GM12878 (cell line): ENCODE measurements around the gene RINL. TPM values are rescaled to one million over a fixed set of nuclear protein-coding genes. Genes with fewer than 3 reads are reported as not detected.

ENCODE experiments used
- ATAC-seq: fragments of 200-7000 bp; cut with Tn5 transposase; 3 replicates; pipeline ENCODE4 v1.9.1; 2020; ENCODE audit warnings: mild to moderate bottlenecking, moderate library complexity
- BruUV-seq: library from RNA; stranded (reverse); fragments of 400-500 nt; replicated peaks from 2 replicates; lab custom pipeline; 2021; lab: Mats Ljungman, UMichigan
- CTCF ChIA-PET: fragments of 300-600 bp; sonication (Branson Sonifier 250); formaldehyde crosslinking; extraction: SDS; loops from one replicate; lab custom pipeline; 2021; ENCODE audit warnings: inconsistent platforms; lab: Yijun Ruan, JAX
- POLR2A ChIA-PET: fragments of 350-600 bp; formaldehyde crosslinking; extraction: SDS; loops from one replicate; lab custom pipeline; 2021; ENCODE audit warnings: inconsistent platforms; lab: Charles Lee
- RAD21 ChIA-PET: fragments of 300-600 bp; sonication (Branson Sonifier 250); formaldehyde crosslinking; loops from one replicate; lab custom pipeline; 2023; ENCODE audit warnings: antibody characterized with exemption; ENCODE audit not compliant: unreplicated experiment; lab: Charles Lee
- SMC1A ChIA-PET: fragments of 300-600 bp; sonication (Branson Sonifier 250); formaldehyde crosslinking; loops from one replicate; lab custom pipeline; 2023; ENCODE audit not compliant: unreplicated experiment, uncharacterized antibody; lab: Charles Lee
- DNase-seq: peaks from one replicate; pipeline ENCODE4 v3.0.0-alpha.2; 2011; ENCODE audit warnings: low read depth, low spot score
- FAIRE-seq: peaks from 3 replicates; lab custom pipeline; 2011; peaks lifted over from hg19 to GRCh38; lab: Jason Lieb, UNC
- H2AFZ ChIP-seq: 2 replicates; pipeline ENCODE4 v1.6.0; 2011; ENCODE audit warnings: low read depth, low read length, control low read depth; ENCODE audit not compliant: control insufficient read depth
- H3K27ac ChIP-seq: 2 replicates; pipeline ENCODE4 v1.5.1; 2011; ENCODE audit warnings: control low read depth; ENCODE audit not compliant: control insufficient read depth, insufficient read depth
- H3K27me3 ChIP-seq, 2 experiments: replicated peaks in 1 of 2; 2 replicates each; pipeline versions ENCODE4 v1.6.0 to v1.6.1; 2011; ENCODE audit warnings: low read length in 1 of 2; ENCODE audit not compliant: control insufficient read depth in 2 of 2, insufficient read depth in 2 of 2
- H3K36me3 ChIP-seq, 2 experiments: 2 replicates each; pipeline ENCODE4 v1.5.1; 2011; ENCODE audit warnings: low read length in 1 of 2; ENCODE audit not compliant: control insufficient read depth in 2 of 2, insufficient read depth in 2 of 2
- H3K4me1 ChIP-seq: 2 replicates; pipeline ENCODE4 v1.6.1; 2011; ENCODE audit warnings: mild to moderate bottlenecking, low read length, moderate library complexity, mixed read lengths; ENCODE audit not compliant: control insufficient read depth, insufficient read depth
- H3K4me2 ChIP-seq: 2 replicates; pipeline ENCODE4 v1.6.0; 2011; ENCODE audit warnings: control low read depth; ENCODE audit not compliant: control insufficient read depth, insufficient read depth
- H3K4me3 ChIP-seq: fragments of 200-600 bp; sonication (generic); 2 replicates; pipeline ENCODE4 v1.5.1; 2016
- H3K79me2 ChIP-seq: 2 replicates; pipeline ENCODE4 v1.6.0; 2011; ENCODE audit warnings: low read length; ENCODE audit not compliant: control insufficient read depth, insufficient read depth
- H3K9ac ChIP-seq: 2 replicates; pipeline ENCODE4 v1.8.0; 2011; ENCODE audit warnings: low read length, control low read depth, mixed read lengths; ENCODE audit not compliant: control insufficient read depth, insufficient read depth
- H3K9me3 ChIP-seq: replicated peaks from 3 replicates; pipeline ENCODE4 v1.5.1; 2011; ENCODE audit warnings: mild to moderate bottlenecking, low read length; ENCODE audit not compliant: control insufficient read depth, insufficient read depth
- H4K20me1 ChIP-seq: 2 replicates; pipeline ENCODE4 v1.6.0; 2011; ENCODE audit not compliant: control insufficient read depth, insufficient read depth
- MLLT1 ChIP-seq: fragments of 450-650 bp; IDR thresholded peaks from 2 replicates; pipeline ENCODE4 v1.6.1; 2016; ENCODE audit warnings: mild to moderate bottlenecking
- MXI1 ChIP-seq: fragments of 150-350 bp; IDR thresholded peaks from 2 replicates; pipeline ENCODE4 v1.6.1; 2011; ENCODE audit warnings: low read depth, mild to moderate bottlenecking, inconsistent platforms, low read length, improper control_type of control experiment
- PAX8 ChIP-seq: fragments of 450-650 bp; IDR thresholded peaks from 2 replicates; pipeline ENCODE4 v1.6.1; 2017; ENCODE audit warnings: mild to moderate bottlenecking, moderate library complexity
- PBX3 ChIP-seq: IDR thresholded peaks from 2 replicates; pipeline ENCODE4 v1.6.1; 2011; ENCODE audit warnings: mild to moderate bottlenecking, low read depth, low read length, moderate library complexity; ENCODE audit not compliant: insufficient replicate concordance
- RELB ChIP-seq: fragments of 450-650 bp; IDR thresholded peaks from 2 replicates; pipeline ENCODE4 v1.6.1; 2017; ENCODE audit warnings: low read depth, mild to moderate bottlenecking, moderate library complexity
- RUNX3 ChIP-seq: IDR thresholded peaks from 2 replicates; pipeline ENCODE4 v1.6.1; 2012; ENCODE audit warnings: low read length, inconsistent platforms
- SKIL ChIP-seq: fragments of 450-650 bp; IDR thresholded peaks from 2 replicates; pipeline ENCODE4 v1.6.1; 2017; ENCODE audit warnings: mild to moderate bottlenecking, low read depth, inconsistent platforms; ENCODE audit not compliant: poor library complexity, severe bottlenecking
- TAF1 ChIP-seq: IDR thresholded peaks from 2 replicates; pipeline ENCODE4 v1.6.1; 2011; ENCODE audit warnings: mild to moderate bottlenecking, low read depth, low read length, borderline replicate concordance
- WGBS: methylation state at CpG from one replicate; pipeline ENCODE4 v1.1.6; 2016; ENCODE audit warnings: low lambda C conversion rate; ENCODE audit not compliant: insufficient replicate concordance, insufficient coverage; ENCODE audit errors: missing lambda C conversion rate; 5-methylcytosine and 5-hydroxymethylcytosine counted together
- in situ Hi-C: fragments of 300-500 bp; cut with MboI; formaldehyde crosslinking; loops from 9 replicates; pipeline ENCODE4 v1.14.3; 2018; ENCODE audit warnings: mixed read lengths
- intact Hi-C: fragments of 100-400 bp; cut with micrococcal nuclease; formaldehyde crosslinking; loops from one replicate; pipeline ENCODE4 v1.14.2; 2022; ENCODE audit not compliant: unreplicated experiment
- polyA plus RNA-seq, 11 experiments: library from polyadenylated mRNA; depleted of rRNA in 4 of 11; unstranded in 6 of 11; stranded (reverse) in 5 of 11; fragments of >200 nt; fragmentation: Nextera tagmentation in 4 of 11; fragmentation: Illumina TruSeq in 1 of 11; extraction: Ambion mirVana in 4 of 11; extraction: Trizol in 1 of 11; gene quantifications; 1 replicate in 1 of 11; 2 replicates in 10 of 11; pipeline versions ENCODE4 v1.2.1 to v1.2.3, GENCODE V29; 2011 to 2016; ENCODE audit warnings: inconsistent platforms in 2 of 11, missing spikeins in 2 of 11, low read depth in 1 of 11
- total RNA-seq, 4 experiments: library from RNA; depleted of rRNA in 3 of 4; stranded (reverse); fragments of >200 nt in 3 of 4; fragmentation: Illumina TruSeq in 1 of 4; extraction: Trizol in 1 of 4; gene quantifications; 2 replicates each; pipeline versions ENCODE4 v1.2.1 to v1.2.3, GENCODE V29; 2013 to 2021

The RINL gene
- total and polyA plus RNA-seq, 10 of the 15 experiments (the other 5 are each of a cell fraction or from before 2014, with no cell fraction given) = 14.5 to 64.2 (median 47.6) TPM

- TF ChIP-seq SKIL = no peak
- TF ChIP-seq MLLT1 = peak; percentile 3; the same call in 1 of the 2 replicates
These were observed 27.0 kb downstream of the RINL start (continued) for GRCh38 chr19:38850976-38851621.

- ChIA-PET RAD21 (interaction anchor here (1.4 to 3.6 kb wide), 4 partner anchors 14 to 27 kb away, joined by 5 to 47 read pairs (median 22); partner anchors contain the start of genes ECH1 and RINL), SMC1A (interaction anchor here (0.9 to 4.5 kb wide), 4 partner anchors 12 to 79 kb away, joined by 3 to 44 read pairs (median 13); no protein-coding TSS in a partner anchor), POLR2A (interaction anchor here (1.0 to 4.4 kb wide), 8 partner anchors 15 to 232 kb away, joined by 3 to 144 read pairs (median 5); partner anchors contain the start of genes ECH1, MRPS12, NFKBIB and SARS2), CTCF (interaction anchor here (0.7 to 2.5 kb wide), 5 partner anchors 13 to 81 kb away, joined by 3 to 14 read pairs (median 6); partner anchors contain the start of gene ECH1)
- intact Hi-C loops (loop anchor here (1.0 kb wide), 2 partner anchors 14 to 49 kb away; partner anchors contain the start of genes NFKBIB and SIRT2), in situ Hi-C loops (no loop called here)
- ATAC-seq = peak; percentile 84
- Histone ChIP-seq H4K20me1 (peaks cover 6% of the 10 kb centered on the region), H3K9me3 (no peaks in the 10 kb centered on the region), H3K27ac (peak overlapping the region; percentile 85), H3K9ac (peak overlapping the region; percentile 79), H3K79me2 (peaks cover 40% of the 10 kb centered on the region), H3K36me3 (peaks cover 14 to 19% of the 10 kb centered on the region in 2 experiments), H3K4me2 (peak overlapping the region; percentile 98), H3K4me1 (peaks cover 7% of the 10 kb centered on the region; the same call in 1 of the 2 replicates), H2AFZ (peak overlapping the region; percentile 11), H3K4me3 (peak overlapping the region; percentile 78), H3K27me3 (no peaks in the 10 kb centered on the region)
- BruUV-seq = TSS peak; percentile 97
- FAIRE-seq = peak; percentile 100
- 1% methylated on average over 26 of the region's 26 CpGs for WGBS
- no peak for DNase-seq
- TF ChIP-seq RUNX3 (peak; percentile 56), TAF1 (peak; percentile 70; the same call in 1 of the 2 replicates), PAX8 (no peak), RELB (0 out of 2 replicates have a peak, but pooled peaks have one; percentile 10), PBX3 (peak; percentile 73), MXI1 (peak; percentile 62; the same call in 1 of the 2 replicates)
These were observed 27.6 kb downstream of the RINL start for GRCh38 chr19:38850436-38850975.
